Fibroblast of lung (primary cell): ENCODE data around the gene SLC66A2.

Source experiments
- CTCF ChIP-seq, 2 donors: IDR thresholded peaks in 1 of 2; conservative IDR thresholded peaks in 1 of 2; 1 replicate in 1 of 2; 2 replicates in 1 of 2; pipeline ENCODE4 v1.5.1; 2011 to 2012; ENCODE audit warnings: low read length in 2 of 2, control low read depth in 1 of 2, inconsistent platforms in 1 of 2, low read depth in 1 of 2, mild to moderate bottlenecking in 1 of 2
- EZH2 ChIP-seq: IDR thresholded peaks from 2 replicates; pipeline ENCODE4 v1.5.1; 2012; ENCODE audit warnings: low read length, control low read depth, mild to moderate bottlenecking; ENCODE audit errors: missing control alignments

GRCh38 chr18:79903787-79904356 lies 47.6 kb downstream of the SLC66A2 start:
- TF ChIP-seq CTCF (conservative IDR thresholded peaks at IDR 0.05 in 1 of 2, IDR thresholded peaks at IDR 0.05 in 1 of 2; ENCODE audit: low read depth in 1 of 2, low read length in 2 of 2) (no peak), EZH2 (no peak)
